DND-41 (cell line): ENCODE results near the gene SURF6.

ENCODE experiments used
- ATAC-seq: fragments of 200-7000 bp; cut with Tn5 transposase; 3 replicates; pipeline ENCODE4 v1.9.1; 2021; ENCODE audit warnings: low read depth; ENCODE audit not compliant: insufficient read depth
- DNase-seq: peaks from one replicate; pipeline ENCODE4 v3.0.0-alpha.2; 2020
- H2AFZ ChIP-seq: 2 replicates; pipeline ENCODE4 v1.6.0; 2012; ENCODE audit warnings: low read depth, low read length
- H3K27ac ChIP-seq: 2 replicates; pipeline ENCODE4 v1.5.1; 2012; ENCODE audit warnings: low read length, inconsistent platforms
- H3K27me3 ChIP-seq: fragments of 200-600 bp; sonication (generic); 2 replicates; pipeline ENCODE4 v1.6.0; 2012; ENCODE audit warnings: low read length, mild to moderate bottlenecking, inconsistent platforms; ENCODE audit not compliant: insufficient read depth, poor library complexity
- H3K36me3 ChIP-seq: 2 replicates; pipeline ENCODE4 v1.5.1; 2012; ENCODE audit warnings: low read length, inconsistent platforms; ENCODE audit not compliant: insufficient read depth
- H3K4me1 ChIP-seq: 2 replicates; pipeline ENCODE4 v1.5.1; 2012; ENCODE audit warnings: mild to moderate bottlenecking, low read length; ENCODE audit not compliant: insufficient read depth
- H3K4me2 ChIP-seq: 2 replicates; pipeline ENCODE4 v1.6.0; 2012; ENCODE audit warnings: mild to moderate bottlenecking, moderate library complexity, low read length, inconsistent platforms; ENCODE audit not compliant: insufficient read depth
- H3K4me3 ChIP-seq, 2 experiments: fragments of 200-600 bp in 1 of 2; shearing (Covaris generic) in 1 of 2; 2 replicates each; pipeline ENCODE4 v1.5.1; 2012 to 2016; ENCODE audit warnings: inconsistent platforms in 2 of 2, low read length in 2 of 2, mild to moderate bottlenecking in 2 of 2, low read depth in 1 of 2, moderate library complexity in 1 of 2
- H3K79me2 ChIP-seq: 2 replicates; pipeline ENCODE4 v1.6.0; 2012; ENCODE audit warnings: low read length, inconsistent platforms; ENCODE audit not compliant: insufficient read depth
- H3K9ac ChIP-seq: 2 replicates; pipeline ENCODE4 v1.6.0; 2012; ENCODE audit warnings: low read depth, mild to moderate bottlenecking, inconsistent platforms, low read length, moderate library complexity
- H3K9me3 ChIP-seq: 2 replicates; pipeline ENCODE4 v1.5.1; 2012; ENCODE audit warnings: low read length, moderate library complexity, mild to moderate bottlenecking, inconsistent platforms; ENCODE audit not compliant: insufficient read depth, severe bottlenecking
- H4K20me1 ChIP-seq: 2 replicates; pipeline ENCODE4 v1.6.0; 2012; ENCODE audit warnings: low read length; ENCODE audit not compliant: insufficient read depth
- EZH2 ChIP-seq: IDR thresholded peaks from 3 replicates; pipeline ENCODE4 v1.6.1; 2012; ENCODE audit warnings: borderline replicate concordance, low read depth, mild to moderate bottlenecking, moderate library complexity, low read length, inconsistent platforms; ENCODE audit not compliant: severe bottlenecking
- TF ChIP-seq, protein P1 (sequence below): IDR thresholded peaks from 2 replicates; pipeline ENCODE4 v1.5.1; 2012; ENCODE audit warnings: borderline replicate concordance, low read length, moderate library complexity, mild to moderate bottlenecking; ENCODE audit not compliant: poor library complexity, severe bottlenecking; ENCODE audit errors: extremely low read depth

SURF6 gene

DNA sequence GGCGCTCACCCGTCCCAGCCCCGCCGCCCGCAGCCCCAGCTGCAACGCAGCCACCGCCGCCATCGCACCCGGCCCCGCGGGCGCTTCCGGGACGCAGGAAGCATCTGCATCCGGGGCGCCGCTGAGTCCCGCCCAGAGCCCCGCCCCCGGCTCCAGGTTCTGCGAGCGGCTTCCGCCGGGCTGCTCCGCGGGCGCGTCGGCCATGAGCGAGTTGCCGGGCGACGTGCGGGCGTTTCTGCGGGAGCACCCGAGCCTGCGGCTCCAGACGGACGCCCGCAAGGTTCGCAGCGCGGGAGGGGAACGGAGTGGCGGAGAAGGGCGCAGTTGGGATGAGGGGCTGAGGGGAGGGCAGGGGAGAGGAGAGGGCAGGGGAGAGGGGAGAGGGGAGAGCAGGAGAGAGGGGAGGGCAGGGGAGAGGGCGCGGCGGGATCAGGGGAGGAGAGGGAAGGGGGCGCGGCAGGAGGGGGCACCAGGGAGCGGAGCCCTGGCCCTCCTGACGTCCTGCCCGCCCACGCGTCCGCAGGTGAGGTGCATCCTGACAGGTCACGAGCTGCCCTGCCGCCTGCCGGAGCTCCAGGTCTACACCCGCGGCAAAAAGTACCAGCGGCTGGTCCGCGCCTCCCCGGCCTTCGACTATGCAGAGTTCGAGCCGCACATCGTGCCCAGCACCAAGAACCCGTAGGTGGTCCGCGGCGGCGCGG, 20.6 kb upstream of the SURF6 start, which contains the start of the genes SURF1 and SURF2:
TSS of gene SURF1 (minus strand) at position 97 of the 701 bp plus-strand sequence. CDS start at position 63, 34 bp downstream.
TSS of gene SURF2 (plus strand) at position 160 of the 701 bp plus-strand sequence. CDS start at position 203, 43 bp downstream.
- ATAC-seq (peak; percentile 86), DNase-seq (peak; percentile 89)
- TF ChIP-seq EZH2, result no peak
- TF ChIP-seq, protein P1, sequence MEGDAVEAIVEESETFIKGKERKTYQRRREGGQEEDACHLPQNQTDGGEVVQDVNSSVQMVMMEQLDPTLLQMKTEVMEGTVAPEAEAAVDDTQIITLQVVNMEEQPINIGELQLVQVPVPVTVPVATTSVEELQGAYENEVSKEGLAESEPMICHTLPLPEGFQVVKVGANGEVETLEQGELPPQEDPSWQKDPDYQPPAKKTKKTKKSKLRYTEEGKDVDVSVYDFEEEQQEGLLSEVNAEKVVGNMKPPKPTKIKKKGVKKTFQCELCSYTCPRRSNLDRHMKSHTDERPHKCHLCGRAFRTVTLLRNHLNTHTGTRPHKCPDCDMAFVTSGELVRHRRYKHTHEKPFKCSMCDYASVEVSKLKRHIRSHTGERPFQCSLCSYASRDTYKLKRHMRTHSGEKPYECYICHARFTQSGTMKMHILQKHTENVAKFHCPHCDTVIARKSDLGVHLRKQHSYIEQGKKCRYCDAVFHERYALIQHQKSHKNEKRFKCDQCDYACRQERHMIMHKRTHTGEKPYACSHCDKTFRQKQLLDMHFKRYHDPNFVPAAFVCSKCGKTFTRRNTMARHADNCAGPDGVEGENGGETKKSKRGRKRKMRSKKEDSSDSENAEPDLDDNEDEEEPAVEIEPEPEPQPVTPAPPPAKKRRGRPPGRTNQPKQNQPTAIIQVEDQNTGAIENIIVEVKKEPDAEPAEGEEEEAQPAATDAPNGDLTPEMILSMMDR, result no peak
- Histone ChIP-seq H3K4me1 (peaks cover 40% of the 10 kb centered on the region), H3K9ac (peak within 1 kb of the TSS; percentile 63), H3K36me3 (peaks cover 52% of the 10 kb centered on the region), H3K9me3 (no peaks in the 10 kb centered on the region), H3K79me2 (peaks cover 35% of the 10 kb centered on the region), H3K4me2 (peak within 1 kb of the TSS; percentile 87), H2AFZ (peak within 1 kb of the TSS; percentile 80), H3K27me3 (no peaks in the 10 kb centered on the region), H4K20me1 (peaks cover 28% of the 10 kb centered on the region; the same call in 1 of the 2 replicates), H3K27ac (peak within 1 kb of the TSS; percentile 68), H3K4me3 (peak within 1 kb of the TSS; percentile 84 to 91)

GRCh38 chr9:133355881-133356357, 19.9 kb upstream of the SURF6 start:
- H4K20me1 ChIP-seq, result peaks cover 29% of the 10 kb centered on the region; the same call in 1 of the 2 replicates

DNA sequence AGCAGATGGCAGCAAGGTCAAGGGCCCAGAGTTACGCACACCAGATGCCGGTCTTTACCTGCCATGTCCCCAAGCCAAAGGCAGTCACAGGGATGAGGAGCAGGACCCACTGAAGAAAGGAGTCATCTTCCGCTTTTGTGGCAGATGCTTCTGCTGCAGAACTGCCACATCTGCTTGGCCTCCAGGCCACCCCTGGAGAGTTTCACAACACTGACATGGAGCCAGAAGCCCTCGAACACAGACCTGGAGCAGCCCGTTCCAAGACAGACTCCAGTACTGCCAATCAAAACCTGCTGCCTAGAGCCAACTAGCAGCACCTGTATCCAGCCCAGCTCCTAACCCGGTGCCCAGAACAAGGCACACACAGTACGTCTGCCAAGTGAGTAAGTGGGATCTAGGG, 18.8 kb upstream of the SURF6 start:
- Histone ChIP-seq H3K9ac (peak overlapping the region; percentile 63; the same call in 1 of the 2 replicates), H3K4me2 (peak overlapping the region; percentile 73; the same call in 1 of the 2 replicates), H4K20me1 (peaks cover 35% of the 10 kb centered on the region), H3K4me1 (peaks cover 51% of the 10 kb centered on the region), H3K9me3 (no peaks in the 10 kb centered on the region), H3K79me2 (peaks cover 43% of the 10 kb centered on the region), H3K27ac (no peak overlapping the region), H3K4me3 (peak overlapping the region in 1 of 2 experiments; percentile 91; a peak in 1 of 4 replicates), H2AFZ (no peak overlapping the region), H3K36me3 (peaks cover 52% of the 10 kb centered on the region), H3K27me3 (no peaks in the 10 kb centered on the region)
- no peak for ATAC-seq
- TF ChIP-seq EZH2, result no peak
- TF ChIP-seq, protein P1, result no peak
- no peak for DNase-seq

More at GRCh38 chr9:133355881-133356357, 19.9 kb upstream of the SURF6 start:
- no peak for TF ChIP-seq EZH2
- TF ChIP-seq, protein P1, result no peak
- peak overlapping the region; percentile 31; the same call in 1 of the 2 replicates for H2AFZ ChIP-seq
- peaks cover 40% of the 10 kb centered on the region for H3K4me1 ChIP-seq
- H3K36me3 ChIP-seq, result peaks cover 52% of the 10 kb centered on the region
- H3K79me2 ChIP-seq, result peaks cover 35% of the 10 kb centered on the region
- no peaks in the 10 kb centered on the region for H3K9me3 ChIP-seq
- H3K4me3 ChIP-seq, result peak overlapping the region; percentile 84 to 91
- peak overlapping the region; percentile 60 for H3K27ac ChIP-seq
- DNase-seq, result no peak
- H3K4me2 ChIP-seq, result peak overlapping the region; percentile 73
- no peaks in the 10 kb centered on the region for H3K27me3 ChIP-seq
- ATAC-seq, result no peak; the same call in 2 of the 3 replicates
- H3K9ac ChIP-seq, result peak overlapping the region; percentile 63
